Activated CD4-positive, CD25-positive, alpha-beta regulatory T cell (primary cell): ENCODE data around the gene RPS13.
"Not testable (repeated sequence)": the region's sequence is repeated elsewhere in the genome, so short reads cannot be mapped to it uniquely, and the experiment has no call there.

Experiments
- DNase-seq, 4 experiments: peaks; one replicate each; lab custom pipeline; 2025; lab: John Stamatoyannopoulos, UW

RPS13 gene

GRCh38 chr11:17077520-17078401, at the start of gene RPS13:
Gene RPS13, minus strand, starts transcription at chr11:17077667. Its CDS starts 26 bp downstream, at chr11:17077641.
- DNase-seq, result peak; percentile 82 to 87 (median 84)

DNA sequence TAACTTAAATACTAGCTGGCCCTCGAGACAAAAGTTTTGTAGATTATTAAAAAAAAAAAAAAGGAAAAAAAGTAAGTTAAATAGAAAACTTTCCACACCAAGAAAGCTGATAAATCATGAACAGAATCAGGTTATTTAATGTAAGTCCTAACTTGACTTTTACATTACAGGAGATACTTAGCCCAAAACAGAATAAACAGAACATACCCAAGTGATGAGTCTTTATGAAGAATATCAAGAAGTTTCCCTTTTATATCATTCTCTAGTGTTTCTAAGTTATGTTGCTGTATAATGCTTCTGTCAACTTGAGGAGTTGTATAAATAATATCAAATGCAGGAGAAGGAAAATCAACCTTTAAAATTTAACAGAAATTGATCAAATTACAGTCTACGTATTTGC, 44.5 kb upstream of the RPS13 start:
- no peak for DNase-seq

DNA sequence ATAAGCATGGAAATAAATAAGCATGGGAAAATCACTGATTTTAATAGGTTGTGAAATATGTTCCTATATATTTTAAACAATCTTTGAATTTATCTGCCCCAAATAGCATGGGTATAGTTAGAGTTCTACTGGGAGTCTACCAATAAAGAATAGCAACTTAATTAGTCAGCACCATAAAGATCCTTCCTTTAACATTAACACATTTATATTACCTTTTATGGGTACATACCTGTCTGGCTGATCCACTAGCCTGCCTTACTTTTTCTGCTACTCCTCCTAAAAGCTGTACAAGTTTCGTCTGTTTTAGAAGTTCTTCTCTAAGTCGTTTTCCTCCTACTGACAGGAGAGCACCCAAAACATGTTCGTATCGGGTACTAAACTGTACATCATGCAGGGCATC, 39.8 kb upstream of the RPS13 start:
- no peak for DNase-seq

GRCh38 chr11:17116117-17116516, 38.6 kb upstream of the RPS13 start:
- DNase-seq, result no peak

DNA sequence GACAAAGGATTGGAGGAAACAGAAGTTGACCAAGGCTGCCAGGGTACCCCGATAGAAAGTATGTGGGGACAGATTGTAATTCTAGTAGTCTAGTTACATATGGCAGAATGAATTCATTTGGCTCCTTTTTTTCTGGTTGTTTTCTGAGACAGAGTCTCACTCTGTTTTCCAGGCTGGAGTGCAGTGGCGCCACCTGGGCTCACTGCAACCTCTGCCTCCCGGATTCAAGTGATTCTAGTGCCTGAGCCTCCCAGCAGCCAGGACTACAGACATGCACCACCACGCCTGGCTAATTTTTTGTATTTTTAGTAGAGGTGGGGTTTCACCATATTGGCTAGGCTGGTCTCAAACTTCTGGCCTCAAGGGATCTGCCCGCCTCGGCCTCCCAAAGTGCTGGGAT, 30.3 kb upstream of the RPS13 start:
- DNase-seq, result not testable (repeated sequence)

GRCh38 chr11:17105404-17106040, 28.1 kb upstream of the RPS13 start:
- not testable (repeated sequence) for DNase-seq

DNA sequence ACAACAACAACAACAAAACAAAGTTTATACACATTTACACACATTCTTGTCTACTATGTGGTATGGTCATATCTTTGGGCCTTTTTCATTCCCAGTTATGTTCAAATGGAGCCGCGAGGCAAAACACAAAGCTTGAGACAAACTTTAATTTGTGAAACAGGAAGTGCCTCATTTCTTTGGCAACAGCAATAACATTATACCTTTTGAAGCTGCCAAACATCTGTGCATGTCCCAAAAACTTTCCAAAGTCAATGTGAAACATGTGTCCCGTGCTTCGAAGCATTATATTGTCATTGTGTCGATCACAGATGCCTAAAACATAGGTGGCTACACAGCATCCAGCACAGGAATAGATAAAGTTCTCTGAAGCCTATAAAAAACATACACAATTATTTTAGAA, 25.0 kb upstream of the RPS13 start:
- no peak for DNase-seq

DNA sequence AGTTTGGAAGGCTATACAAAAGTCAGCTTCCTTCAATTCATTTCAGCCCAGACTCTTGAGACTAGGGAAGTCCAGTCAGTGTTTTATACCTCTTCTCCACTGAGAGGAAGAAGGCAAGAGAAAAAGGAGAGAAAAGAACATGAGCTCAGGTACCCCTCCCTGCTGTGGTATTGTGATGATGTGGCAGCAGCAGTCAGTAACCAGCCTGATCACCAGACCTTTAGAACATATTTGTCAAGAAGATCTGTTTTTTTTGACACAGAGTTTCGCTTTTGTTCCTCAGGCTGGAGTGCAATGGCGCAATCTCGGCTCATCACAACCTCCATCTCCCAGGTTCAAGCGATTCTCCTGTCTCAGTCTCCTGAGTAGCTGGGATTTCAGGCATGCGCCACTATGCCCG, 21.2 kb upstream of the RPS13 start:
- DNase-seq, result no peak

- no peak for DNase-seq
Measured at GRCh38 chr11:17098038-17098437, 20.6 kb upstream of the RPS13 start.

DNA sequence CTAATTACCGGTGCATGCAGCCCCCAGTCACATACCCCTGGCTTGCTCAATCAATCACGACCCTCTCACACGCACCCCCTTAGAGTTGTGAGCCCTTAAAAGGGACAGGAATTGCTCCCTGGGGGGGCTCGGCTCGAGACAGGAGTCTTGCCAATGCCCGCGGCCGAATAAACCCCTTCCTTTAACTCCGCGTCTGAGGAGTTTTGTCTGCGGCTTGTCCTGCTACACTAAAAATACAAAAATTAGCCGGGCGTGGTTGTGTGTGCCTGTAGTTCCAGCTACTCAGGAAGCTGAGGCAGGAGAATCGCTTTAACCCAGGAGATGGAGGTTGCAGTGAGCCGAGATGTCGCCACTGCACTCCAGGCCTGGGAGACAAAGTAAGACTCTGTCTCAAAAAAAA, 8.5 kb upstream of the RPS13 start:
- not testable (repeated sequence) for DNase-seq

GRCh38 chr11:17077240-17077519, 287 bp downstream of the RPS13 start:
- no peak for DNase-seq

DNA sequence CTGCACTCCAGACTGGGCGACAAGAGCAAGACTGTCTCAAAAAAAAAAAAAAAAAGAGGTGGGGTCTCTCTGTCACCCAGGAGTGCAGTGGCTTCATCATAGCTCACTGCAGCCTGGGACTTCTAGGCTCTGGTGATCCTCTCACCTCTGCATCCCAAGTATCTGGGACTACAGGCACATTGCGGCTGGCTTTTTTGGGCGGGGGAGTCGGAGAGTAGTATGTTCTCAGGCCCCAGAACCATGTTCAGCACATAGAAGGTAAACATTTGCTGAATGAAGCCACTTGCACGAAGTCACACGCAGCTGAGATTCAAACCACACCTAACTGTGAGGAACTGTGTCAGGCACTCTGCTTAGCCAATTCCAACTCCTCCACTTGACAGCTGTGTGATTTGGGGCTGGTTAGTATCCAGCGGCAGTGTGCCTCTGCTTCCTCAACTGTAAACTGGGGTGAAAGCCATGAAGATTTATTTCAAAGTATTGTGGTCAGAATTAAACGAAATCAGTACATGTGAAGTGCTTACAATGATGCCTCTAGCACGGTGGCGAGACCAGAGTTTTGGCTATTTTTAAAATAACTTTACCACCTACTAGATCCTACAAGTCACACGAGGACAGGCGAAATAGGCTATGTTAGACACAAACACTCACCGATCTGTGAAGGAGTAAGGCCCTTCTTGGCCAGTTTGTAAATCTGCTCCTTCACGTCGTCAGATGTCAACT, 789 bp downstream of the RPS13 start:
- no peak for DNase-seq

DNA sequence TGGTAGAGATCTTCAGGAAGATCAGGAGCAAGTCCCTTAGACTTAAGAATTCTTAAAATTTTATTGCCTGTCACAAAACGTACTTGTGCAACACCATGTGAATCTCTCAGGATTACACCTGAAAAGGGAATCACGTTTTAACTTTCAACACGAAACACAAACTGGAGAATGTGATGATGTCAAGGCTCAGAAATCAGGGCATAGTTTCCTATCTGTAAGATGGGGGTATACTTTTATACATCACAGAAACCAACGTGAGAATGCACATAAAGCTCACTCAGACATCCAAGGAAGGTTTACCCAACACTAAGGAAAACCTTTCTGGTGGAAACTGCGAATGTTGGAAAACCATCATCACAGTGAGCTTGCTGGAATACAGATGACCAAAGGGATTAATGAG, 2.0 kb downstream of the RPS13 start:
- no peak for DNase-seq

GRCh38 chr11:17073370-17074027, 4.0 kb downstream of the RPS13 start:
- DNase-seq, result no peak

- DNase-seq, result no peak
Measured at GRCh38 chr11:17067417-17067816, 10.1 kb downstream of the RPS13 start.

DNA sequence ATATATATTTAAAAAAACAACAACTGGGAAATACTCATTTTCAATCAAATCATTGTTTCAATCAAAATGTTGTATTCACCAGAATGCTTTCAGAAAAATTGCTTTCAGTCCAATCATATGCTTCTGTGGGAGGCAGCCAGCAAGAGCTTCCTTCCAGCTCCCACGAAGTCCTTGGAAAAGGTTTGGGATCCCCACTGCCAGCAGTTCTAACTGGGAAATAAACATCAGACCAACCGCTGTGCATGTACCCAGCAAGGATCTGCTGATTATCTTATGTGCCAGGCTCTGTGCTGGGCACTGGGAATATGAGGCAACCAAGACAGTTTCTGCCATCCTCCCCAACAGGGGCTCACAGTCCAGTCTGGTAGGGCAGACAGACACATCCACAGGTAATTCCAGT, 10.8 kb downstream of the RPS13 start:
- no peak for DNase-seq

- peak in 1 of 4 experiments; percentile 23 for DNase-seq
Measured at GRCh38 chr11:17063171-17064002, 14.1 kb downstream of the RPS13 start.

- not testable (repeated sequence) for DNase-seq
Measured at GRCh38 chr11:17051146-17051545, 26.3 kb downstream of the RPS13 start.

DNA sequence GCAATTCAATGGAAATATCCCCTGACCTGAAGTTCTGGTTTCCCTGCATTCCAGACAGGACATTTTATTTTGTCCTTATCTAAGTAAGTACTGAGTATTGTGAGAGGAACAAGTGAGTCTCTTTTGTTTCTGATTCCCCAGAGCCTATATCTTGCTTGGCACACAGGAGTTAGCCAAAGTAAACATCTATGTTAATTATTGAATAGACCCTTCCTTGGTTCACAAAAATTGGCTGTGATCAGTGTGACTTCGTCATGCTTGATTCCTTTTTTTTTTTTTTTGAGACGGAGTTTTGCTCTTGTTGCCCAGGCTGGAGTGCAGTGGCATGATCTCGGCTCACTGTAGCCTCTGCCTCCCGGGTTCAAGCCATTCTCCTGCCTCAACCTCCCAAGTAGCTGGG, 29.0 kb downstream of the RPS13 start:
- DNase-seq, result not testable (repeated sequence)

- no peak for DNase-seq
Measured at GRCh38 chr11:17046690-17047089, 30.8 kb downstream of the RPS13 start.
